ENCODE data around the gene AFF3.

The AFF3 gene

GRCh38 chr2:99571954-99572353, 570.4 kb downstream of the AFF3 start:
- no peak overlapping the region for H3K4ac ChIP-seq (ENCODE audit: low read depth, low read length)
- no peaks in the 10 kb centered on the region for H3K79me2 ChIP-seq (ENCODE audit: control insufficient read depth, insufficient read depth, low read length, poor library complexity)
- H3K36me3 ChIP-seq (ENCODE audit: control insufficient read depth in 1 of 2, insufficient read depth in 2 of 2, low read length in 2 of 2) = no peaks in the 10 kb centered on the region
- no peak overlapping the region for H3K4me2 ChIP-seq (ENCODE audit: low read length)
- no peak overlapping the region for H3K4me3 ChIP-seq (ENCODE audit: low read depth, low read length)
- no peak overlapping the region for H3K9ac ChIP-seq (ENCODE audit: low read length)
- H3K79me1 ChIP-seq (ENCODE audit: low read length) = no peaks in the 10 kb centered on the region
- H2BK12ac ChIP-seq (ENCODE audit: low read length) = no peak overlapping the region
- H4K12ac ChIP-seq (ENCODE audit: low read depth, low read length) = no peak overlapping the region
- H3K4me1 ChIP-seq (ENCODE audit: control insufficient read depth in 1 of 2, insufficient read depth in 2 of 2, low read length in 2 of 2) = no peaks in the 10 kb centered on the region
- H3K14ac ChIP-seq (ENCODE audit: low read length) = no peak overlapping the region
- no peaks in the 10 kb centered on the region for H3K27me3 ChIP-seq (ENCODE audit: insufficient read depth, low read length)
- no peak overlapping the region for H4K91ac ChIP-seq (ENCODE audit: low read depth, low read length)
- no CpG with 5 or more reads among the region's 2 CpGs for WGBS (ENCODE audit: extremely low coverage, insufficient coverage, insufficient read length)
- no peak overlapping the region for H2BK5ac ChIP-seq (ENCODE audit: low read depth, low read length, poor library complexity)
- H2AFZ ChIP-seq (ENCODE audit: insufficient read depth, low read length, poor library complexity) = no peak overlapping the region
- H3K23ac ChIP-seq (ENCODE audit: low read length) = no peak overlapping the region
- DNase-seq = no peak
- no peak overlapping the region for H4K8ac ChIP-seq (ENCODE audit: low read depth, low read length)
- no peak overlapping the region for H2BK120ac ChIP-seq (ENCODE audit: insufficient read depth, low read length, poor library complexity)
- H3K27ac ChIP-seq (ENCODE audit: low read depth, low read length) = no peak overlapping the region
- no peaks in the 10 kb centered on the region for H3K9me3 ChIP-seq (ENCODE audit: insufficient read depth, low read depth, low read length)
- H2AK5ac ChIP-seq (ENCODE audit: low read length) = no peak overlapping the region
- H3K18ac ChIP-seq (ENCODE audit: low read length) = no peak overlapping the region

- no peak overlapping the region for H3K4me3 ChIP-seq (ENCODE audit: low read depth, low read length)
- H2BK12ac ChIP-seq (ENCODE audit: low read length) = no peak overlapping the region
- no peaks in the 10 kb centered on the region for H3K79me2 ChIP-seq (ENCODE audit: control insufficient read depth, insufficient read depth, low read length, poor library complexity)
- H4K8ac ChIP-seq (ENCODE audit: low read depth, low read length) = no peak overlapping the region
- H3K9ac ChIP-seq (ENCODE audit: low read length) = no peak overlapping the region
- WGBS (ENCODE audit: extremely low coverage, insufficient coverage, insufficient read length) = no CpG with 5 or more reads among the region's 4 CpGs
- no peak overlapping the region for H2BK120ac ChIP-seq (ENCODE audit: insufficient read depth, low read length, poor library complexity)
- H3K27ac ChIP-seq (ENCODE audit: low read depth, low read length) = no peak overlapping the region
- H2AFZ ChIP-seq (ENCODE audit: insufficient read depth, low read length, poor library complexity) = no peak overlapping the region
- H3K14ac ChIP-seq (ENCODE audit: low read length) = no peak overlapping the region
- no peaks in the 10 kb centered on the region for H3K79me1 ChIP-seq (ENCODE audit: low read length)
- H3K23ac ChIP-seq (ENCODE audit: low read length) = no peak overlapping the region
- no peak for DNase-seq
- H3K4me2 ChIP-seq (ENCODE audit: low read length) = no peak overlapping the region
- H4K91ac ChIP-seq (ENCODE audit: low read depth, low read length) = no peak overlapping the region
- H3K27me3 ChIP-seq (ENCODE audit: insufficient read depth, low read length) = no peaks in the 10 kb centered on the region
- no peak overlapping the region for H2AK5ac ChIP-seq (ENCODE audit: low read length)
- H2BK5ac ChIP-seq (ENCODE audit: low read depth, low read length, poor library complexity) = no peak overlapping the region
- no peaks in the 10 kb centered on the region for H3K4me1 ChIP-seq (ENCODE audit: control insufficient read depth in 1 of 2, insufficient read depth in 2 of 2, low read length in 2 of 2)
- no peaks in the 10 kb centered on the region for H3K36me3 ChIP-seq (ENCODE audit: control insufficient read depth in 1 of 2, insufficient read depth in 2 of 2, low read length in 2 of 2)
- no peaks in the 10 kb centered on the region for H3K9me3 ChIP-seq (ENCODE audit: insufficient read depth, low read depth, low read length)
- no peak overlapping the region for H4K12ac ChIP-seq (ENCODE audit: low read depth, low read length)
- no peak overlapping the region for H3K4ac ChIP-seq (ENCODE audit: low read depth, low read length)
- H3K18ac ChIP-seq (ENCODE audit: low read length) = no peak overlapping the region
Measured at GRCh38 chr2:99571533-99571932, 570.9 kb downstream of the AFF3 start.

GRCh38 chr2:99571021-99571420, 571.4 kb downstream of the AFF3 start:
- Histone ChIP-seq H4K8ac (ENCODE audit: low read depth, low read length) (no peak overlapping the region), H4K91ac (ENCODE audit: low read depth, low read length) (no peak overlapping the region), H3K14ac (ENCODE audit: low read length) (no peak overlapping the region), H2AFZ (ENCODE audit: insufficient read depth, low read length, poor library complexity) (no peak overlapping the region), H3K27me3 (ENCODE audit: insufficient read depth, low read length) (no peaks in the 10 kb centered on the region), H2AK5ac (ENCODE audit: low read length) (no peak overlapping the region), H3K79me1 (ENCODE audit: low read length) (no peaks in the 10 kb centered on the region), H2BK120ac (ENCODE audit: insufficient read depth, low read length, poor library complexity) (no peak overlapping the region), H4K12ac (ENCODE audit: low read depth, low read length) (no peak overlapping the region), H3K4me1 (ENCODE audit: control insufficient read depth in 1 of 2, insufficient read depth in 2 of 2, low read length in 2 of 2) (no peaks in the 10 kb centered on the region), H3K9me3 (ENCODE audit: insufficient read depth, low read depth, low read length) (no peaks in the 10 kb centered on the region), H3K4me3 (ENCODE audit: low read depth, low read length) (no peak overlapping the region), H2BK5ac (ENCODE audit: low read depth, low read length, poor library complexity) (no peak overlapping the region), H2BK12ac (ENCODE audit: low read length) (no peak overlapping the region), H3K36me3 (ENCODE audit: control insufficient read depth in 1 of 2, insufficient read depth in 2 of 2, low read length in 2 of 2) (no peaks in the 10 kb centered on the region), H3K18ac (ENCODE audit: low read length) (no peak overlapping the region), H3K79me2 (ENCODE audit: control insufficient read depth, insufficient read depth, low read length, poor library complexity) (no peaks in the 10 kb centered on the region), H3K4ac (ENCODE audit: low read depth, low read length) (no peak overlapping the region), H3K9ac (ENCODE audit: low read length) (no peak overlapping the region), H3K27ac (ENCODE audit: low read depth, low read length) (no peak overlapping the region), H3K23ac (ENCODE audit: low read length) (no peak overlapping the region), H3K4me2 (ENCODE audit: low read length) (no peak overlapping the region)
- WGBS (ENCODE audit: extremely low coverage, insufficient coverage, insufficient read length) = no CpG with 5 or more reads among the region's 4 CpGs
- no peak for DNase-seq

- DNase-seq = no peak
- H3K27ac ChIP-seq (ENCODE audit: low read depth, low read length) = no peak overlapping the region
- H3K4me2 ChIP-seq (ENCODE audit: low read length) = no peak overlapping the region
- H3K79me2 ChIP-seq (ENCODE audit: control insufficient read depth, insufficient read depth, low read length, poor library complexity) = no peaks in the 10 kb centered on the region
- H3K4me1 ChIP-seq (ENCODE audit: control insufficient read depth in 1 of 2, insufficient read depth in 2 of 2, low read length in 2 of 2) = peaks cover 0 to 2% of the 10 kb centered on the region in 2 experiments
- no peak overlapping the region for H3K4me3 ChIP-seq (ENCODE audit: low read depth, low read length)
- no peak overlapping the region for H2BK5ac ChIP-seq (ENCODE audit: low read depth, low read length, poor library complexity)
- no peak overlapping the region for H3K14ac ChIP-seq (ENCODE audit: low read length)
- H4K12ac ChIP-seq (ENCODE audit: low read depth, low read length) = no peak overlapping the region
- no peaks in the 10 kb centered on the region for H3K27me3 ChIP-seq (ENCODE audit: insufficient read depth, low read length)
- H3K9ac ChIP-seq (ENCODE audit: low read length) = no peak overlapping the region
- H3K36me3 ChIP-seq (ENCODE audit: control insufficient read depth in 1 of 2, insufficient read depth in 2 of 2, low read length in 2 of 2) = no peaks in the 10 kb centered on the region
- no peak overlapping the region for H3K18ac ChIP-seq (ENCODE audit: low read length)
- no peak overlapping the region for H2AK5ac ChIP-seq (ENCODE audit: low read length)
- no CpG with 5 or more reads among the region's 5 CpGs for WGBS (ENCODE audit: extremely low coverage, insufficient coverage, insufficient read length)
- H2AFZ ChIP-seq (ENCODE audit: insufficient read depth, low read length, poor library complexity) = no peak overlapping the region
- H4K8ac ChIP-seq (ENCODE audit: low read depth, low read length) = no peak overlapping the region
- no peak overlapping the region for H2BK120ac ChIP-seq (ENCODE audit: insufficient read depth, low read length, poor library complexity)
- no peak overlapping the region for H3K4ac ChIP-seq (ENCODE audit: low read depth, low read length)
- H3K79me1 ChIP-seq (ENCODE audit: low read length) = no peaks in the 10 kb centered on the region
- no peaks in the 10 kb centered on the region for H3K9me3 ChIP-seq (ENCODE audit: insufficient read depth, low read depth, low read length)
- H4K91ac ChIP-seq (ENCODE audit: low read depth, low read length) = no peak overlapping the region
- no peak overlapping the region for H2BK12ac ChIP-seq (ENCODE audit: low read length)
- H3K23ac ChIP-seq (ENCODE audit: low read length) = no peak overlapping the region
Measured at GRCh38 chr2:99569386-99569785, 573.0 kb downstream of the AFF3 start.
